Superior temporal gyrus (tissue), 1 donor: ENCODE results near the gene CMTM1.
A peak's percentile ranks its signal among the peaks of the same experiment; 100 is the strongest.
"Not testable (repeated sequence)": the region's sequence is repeated elsewhere in the genome, so short reads cannot be mapped to it uniquely, and the experiment has no call there.

ENCODE experiments used
- DNase-seq: peaks from one replicate; pipeline ENCODE4 v3.0.0-alpha.2; 2016; ENCODE audit errors: extremely low spot score

Gene CMTM1

GRCh38 chr16:66592241-66592640, 26.0 kb downstream of the CMTM1 start:
- no peak for DNase-seq

- no peak for DNase-seq
These were observed 26.6 kb downstream of the CMTM1 start for GRCh38 chr16:66592814-66593213.

GRCh38 chr16:66594739-66595138, 28.5 kb downstream of the CMTM1 start:
- DNase-seq = no peak

GRCh38 chr16:66596559-66596958, 30.3 kb downstream of the CMTM1 start:
- DNase-seq = not testable (repeated sequence)

GRCh38 chr16:66596986-66597848, 31.0 kb downstream of the CMTM1 start:
- no peak for DNase-seq

- no peak for DNase-seq
These were observed 31.9 kb downstream of the CMTM1 start for GRCh38 chr16:66598111-66598510.

GRCh38 chr16:66599726-66600125, 33.5 kb downstream of the CMTM1 start:
- DNase-seq = no peak

GRCh38 chr16:66600477-66600876, 34.2 kb downstream of the CMTM1 start:
- no peak for DNase-seq

- no peak for DNase-seq
These were observed 35.2 kb downstream of the CMTM1 start for GRCh38 chr16:66601471-66601870.

GRCh38 chr16:66603537-66604375, 37.5 kb downstream of the CMTM1 start:
- DNase-seq = no peak

GRCh38 chr16:66604376-66605176, 38.3 kb downstream of the CMTM1 start, which contains the start of gene CMTM3:
TSS of gene CMTM3 (plus strand) at chr16:66604704. CDS start at chr16:66604806, 102 bp downstream.
- DNase-seq = no peak

GRCh38 chr16:66605177-66605978, 39.1 kb downstream of the CMTM1 start:
- DNase-seq = no peak

GRCh38 chr16:66605979-66606751, 39.9 kb downstream of the CMTM1 start:
- no peak for DNase-seq

- DNase-seq = peak; percentile 82
These were observed 42.3 kb downstream of the CMTM1 start for GRCh38 chr16:66608241-66609138.

GRCh38 chr16:66609139-66609510, 42.9 kb downstream of the CMTM1 start:
- no peak for DNase-seq

- no peak for DNase-seq
These were observed 44.0 kb downstream of the CMTM1 start for GRCh38 chr16:66610111-66610820.

- not testable (repeated sequence) for DNase-seq
These were observed 45.7 kb downstream of the CMTM1 start for GRCh38 chr16:66611911-66612310.

- peak; percentile 21 for DNase-seq
These were observed 46.2 kb downstream of the CMTM1 start for GRCh38 chr16:66612422-66612821.
